GM19023 (cell line): ENCODE data around the gene FGL2.
"Not testable (repeated sequence)": the region's sequence is repeated elsewhere in the genome, so short reads cannot be mapped to it uniquely, and the experiment has no call there.

ENCODE experiments used
- ATAC-seq: cut with Tn5 transposase; IDR thresholded peaks from one replicate; pipeline ENCODE4 v1.9.1; 2021; ENCODE audit warnings: mild to moderate bottlenecking, moderate library complexity; ENCODE audit not compliant: unreplicated experiment

Gene FGL2

GRCh38 chr7:77171073-77171472, 28.5 kb downstream of the FGL2 start:
- not testable (repeated sequence) for ATAC-seq

- ATAC-seq: peak; percentile 59
Measured at GRCh38 chr7:77157446-77157845, 42.2 kb downstream of the FGL2 start.

GRCh38 chr7:77157034-77157433, 42.6 kb downstream of the FGL2 start:
- peak; percentile 79 for ATAC-seq

- not testable (repeated sequence) for ATAC-seq
Measured at GRCh38 chr7:77155601-77156377, 43.8 kb downstream of the FGL2 start.

GRCh38 chr7:77154917-77155464, 44.6 kb downstream of the FGL2 start:
- ATAC-seq: peak; percentile 51

GRCh38 chr7:77152232-77152631, 47.4 kb downstream of the FGL2 start:
- ATAC-seq: not testable (repeated sequence)
